IMR-90 (cell line): ENCODE measurements around the gene SLC25A22. TPM values are rescaled to one million over a fixed set of nuclear protein-coding genes. Genes with fewer than 3 reads are reported as not detected.

Experiments
- ATAC-seq: fragments of 200-7000 bp; cut with Tn5 transposase; 2 replicates; pipeline ENCODE4 v1.9.1; 2020; ENCODE audit warnings: low read depth, mild to moderate bottlenecking, moderate library complexity
- BruUV-seq: library from RNA; stranded (reverse); fragments of 400-500 nt; replicated peaks from 2 replicates; lab custom pipeline; 2021; lab: Mats Ljungman, UMichigan
- CTCF ChIA-PET: fragments of 300-600 bp; formaldehyde crosslinking; extraction: SDS; loops from one replicate; lab custom pipeline; 2021; ENCODE audit warnings: antibody characterized with exemption; lab: Yijun Ruan, JAX
- POLR2A ChIA-PET: fragments of 300-600 bp; sonication (Branson Sonifier 250); formaldehyde crosslinking; loops from one replicate; lab custom pipeline; 2022; ENCODE audit warnings: antibody characterized with exemption; ENCODE audit not compliant: unreplicated experiment; lab: Charles Lee
- DNase-seq: peaks from one replicate; pipeline ENCODE4 v3.0.0; 2013
- H2AFZ ChIP-seq: replicated peaks from 2 replicates; pipeline ENCODE3; 2013; ENCODE audit warnings: low read length, mild to moderate bottlenecking; ENCODE audit not compliant: poor library complexity
- H2AK5ac ChIP-seq: 2 replicates; pipeline ENCODE4 v1.6.1; 2013; ENCODE audit warnings: low read depth, low read length, inconsistent platforms
- H2AK9ac ChIP-seq: replicated peaks from 2 replicates; pipeline ENCODE3; 2013; ENCODE audit warnings: mild to moderate bottlenecking, low read depth, low read length, moderate library complexity; ENCODE audit not compliant: poor library complexity
- H2BK120ac ChIP-seq: 2 replicates; pipeline ENCODE4 v1.6.1; 2013; ENCODE audit warnings: low read depth, low read length, inconsistent platforms
- H2BK15ac ChIP-seq: 3 replicates; pipeline ENCODE4 v1.6.1; 2013; ENCODE audit warnings: low read depth, low read length, inconsistent platforms
- H2BK20ac ChIP-seq: 2 replicates; pipeline ENCODE4 v1.6.1; 2013; ENCODE audit warnings: low read depth, mild to moderate bottlenecking, inconsistent platforms, low read length, moderate library complexity
- H2BK5ac ChIP-seq: 2 replicates; pipeline ENCODE4 v1.6.1; 2013; ENCODE audit warnings: mild to moderate bottlenecking, low read depth, low read length, inconsistent platforms; ENCODE audit not compliant: poor library complexity, severe bottlenecking
- H3K14ac ChIP-seq: replicated peaks from 2 replicates; pipeline ENCODE4 v1.6.1; 2013; ENCODE audit warnings: low read depth, low read length, inconsistent platforms
- H3K18ac ChIP-seq: 2 replicates; pipeline ENCODE4 v1.6.1; 2013; ENCODE audit warnings: low read depth, low read length, control low read depth
- H3K23ac ChIP-seq: 2 replicates; pipeline ENCODE4 v1.6.1; 2013; ENCODE audit warnings: low read depth, low read length, inconsistent platforms
- H3K27ac ChIP-seq: 2 replicates; pipeline ENCODE4 v1.5.1; 2013; ENCODE audit warnings: mild to moderate bottlenecking, control low read depth, low read length; ENCODE audit not compliant: insufficient read depth
- H3K27me3 ChIP-seq: 2 replicates; pipeline ENCODE4 v1.6.1; 2013; ENCODE audit warnings: low read length; ENCODE audit not compliant: control insufficient read depth, insufficient read depth
- H3K36me3 ChIP-seq: 2 replicates; pipeline ENCODE4 v1.6.1; 2013; ENCODE audit warnings: low read length, mixed read lengths; ENCODE audit not compliant: control insufficient read depth, insufficient read depth
- H3K4ac ChIP-seq: 2 replicates; pipeline ENCODE4 v1.6.1; 2013; ENCODE audit warnings: low read depth, low read length, inconsistent platforms
- H3K4me1 ChIP-seq: 2 replicates; pipeline ENCODE4 v1.6.1; 2013; ENCODE audit warnings: low read length, mixed read lengths; ENCODE audit not compliant: control insufficient read depth, insufficient read depth
- H3K4me2 ChIP-seq: 2 replicates; pipeline ENCODE4 v1.6.1; 2013; ENCODE audit warnings: low read depth, mild to moderate bottlenecking, control low read depth, low read length, moderate library complexity
- H3K4me3 ChIP-seq: 2 replicates; pipeline ENCODE4 v1.5.1; 2013; ENCODE audit warnings: low read depth, mild to moderate bottlenecking, control low read depth, low read length, moderate library complexity; ENCODE audit not compliant: insufficient read depth
- H3K56ac ChIP-seq: 2 replicates; pipeline ENCODE4 v1.6.1; 2013; ENCODE audit warnings: low read length, inconsistent platforms; ENCODE audit not compliant: insufficient read depth; ENCODE audit errors: extremely low read depth
- H3K79me1 ChIP-seq, 2 experiments: 2 replicates each; pipeline ENCODE4 v1.6.1; 2013; ENCODE audit warnings: low read length in 2 of 2, inconsistent platforms in 1 of 2, low read depth in 1 of 2
- H3K9ac ChIP-seq: 2 replicates; pipeline ENCODE4 v1.6.1; 2013; ENCODE audit warnings: low read depth, low read length, control low read depth
- H3K9me1 ChIP-seq: 2 replicates; pipeline ENCODE4 v1.6.1; 2013; ENCODE audit warnings: low read length, inconsistent platforms; ENCODE audit not compliant: insufficient read depth
- H3K9me3 ChIP-seq: 2 replicates; pipeline ENCODE4 v1.6.1; 2013; ENCODE audit warnings: low read length; ENCODE audit not compliant: control insufficient read depth, insufficient read depth
- H4K20me1 ChIP-seq: 2 replicates; pipeline ENCODE4 v1.6.1; 2013; ENCODE audit warnings: low read length, inconsistent platforms; ENCODE audit not compliant: insufficient read depth
- H4K5ac ChIP-seq: 2 replicates; pipeline ENCODE4 v1.6.1; 2013; ENCODE audit warnings: mild to moderate bottlenecking, low read depth, low read length, control low read depth
- H4K8ac ChIP-seq, 2 experiments: 2 replicates each; pipeline ENCODE4 v1.6.1; 2013; ENCODE audit warnings: low read depth in 2 of 2, low read length in 2 of 2, control low read depth in 1 of 2, inconsistent platforms in 1 of 2
- H4K91ac ChIP-seq: 2 replicates; pipeline ENCODE4 v1.6.1; 2013; ENCODE audit warnings: low read depth, low read length, inconsistent platforms; ENCODE audit not compliant: insufficient read depth
- BHLHE40 ChIP-seq: fragments of 150-350 bp; IDR thresholded peaks from 2 replicates; pipeline ENCODE4 v1.6.1; 2016; ENCODE audit warnings: mild to moderate bottlenecking, low read depth, low read length
- CEBPB ChIP-seq: IDR thresholded peaks from 2 replicates; pipeline ENCODE4 v1.6.1; 2012; ENCODE audit warnings: low read depth, low read length, improper control_type of control experiment
- CHD1 ChIP-seq: IDR thresholded peaks from 2 replicates; pipeline ENCODE4 v1.6.1; 2012; ENCODE audit warnings: low read depth, low read length, improper control_type of control experiment
- CTCF ChIP-seq: conservative IDR thresholded peaks from 2 replicates; pipeline ENCODE4 v1.5.1; 2012; ENCODE audit warnings: mild to moderate bottlenecking, low read depth, low read length, improper control_type of control experiment
- FOS ChIP-seq: fragments of 150-350 bp; IDR thresholded peaks from 2 replicates; pipeline ENCODE4 v1.6.1; 2016; ENCODE audit warnings: low read depth, low read length
- MAFK ChIP-seq: IDR thresholded peaks from 2 replicates; pipeline ENCODE4 v1.6.1; 2012; ENCODE audit warnings: low read depth, low read length, improper control_type of control experiment
- MAZ ChIP-seq: IDR thresholded peaks from 2 replicates; pipeline ENCODE4 v1.6.1; 2012; ENCODE audit warnings: low read depth, mild to moderate bottlenecking, low read length, improper control_type of control experiment, moderate library complexity, borderline replicate concordance
- MXI1 ChIP-seq: IDR thresholded peaks from 2 replicates; pipeline ENCODE4 v1.6.1; 2012; ENCODE audit warnings: low read depth, mild to moderate bottlenecking, low read length, moderate library complexity, borderline replicate concordance
- NFE2L2 ChIP-seq: fragments of 150-350 bp; IDR thresholded peaks from 2 replicates; pipeline ENCODE4 v1.6.1; 2016; ENCODE audit warnings: low read depth, mild to moderate bottlenecking, low read length
- POLR2A ChIP-seq: IDR thresholded peaks from 2 replicates; pipeline ENCODE4 v1.6.1; 2012; ENCODE audit warnings: mild to moderate bottlenecking, low read depth, low read length
- RAD21 ChIP-seq: IDR thresholded peaks from 2 replicates; pipeline ENCODE4 v1.6.1; 2012; ENCODE audit warnings: low read length, improper control_type of control experiment
- RCOR1 ChIP-seq: IDR thresholded peaks from 2 replicates; pipeline ENCODE4 v1.6.1; 2012; ENCODE audit warnings: mild to moderate bottlenecking, low read length, improper control_type of control experiment; ENCODE audit not compliant: insufficient replicate concordance
- RFX5 ChIP-seq: IDR thresholded peaks from 2 replicates; pipeline ENCODE4 v1.8.0; 2012; ENCODE audit warnings: low read depth, mild to moderate bottlenecking, low read length, moderate library complexity
- SMC3 ChIP-seq: fragments of 150-350 bp; IDR thresholded peaks from 2 replicates; pipeline ENCODE4 v1.6.1; 2016; ENCODE audit warnings: low read depth, mild to moderate bottlenecking, antibody characterized with exemption, low read length, moderate library complexity
- USF2 ChIP-seq: fragments of 150-350 bp; IDR thresholded peaks from 2 replicates; pipeline ENCODE4 v1.6.1; 2017; ENCODE audit warnings: mild to moderate bottlenecking, antibody characterized with exemption, low read length, low read depth
- WGBS, 2 experiments: methylation state at CpG; one replicate each; pipeline versions ENCODE4 v1.1.5 to v1.1.7; 2013; ENCODE audit warnings: missing lambda C conversion rate in 2 of 2; ENCODE audit not compliant: insufficient read length in 1 of 2; ENCODE audit errors: extremely low coverage in 2 of 2; 5-methylcytosine and 5-hydroxymethylcytosine counted together
- dilution Hi-C: fragments of 300-500 bp; cut with HindIII; formaldehyde crosslinking; loops from one replicate; pipeline ENCODE4 v1.14.3; 2018; ENCODE audit warnings: low sequenced_read_pairs; ENCODE audit not compliant: unreplicated experiment
- in situ Hi-C: fragments of 300-500 bp; cut with MboI; formaldehyde crosslinking; loops from 3 replicates; pipeline ENCODE4 v1.14.3; 2019; ENCODE audit warnings: low sequenced_read_pairs, inconsistent platforms, mixed read lengths
- intact Hi-C: fragments of 100-400 bp; cut with micrococcal nuclease; formaldehyde crosslinking; loops from 2 replicates; pipeline ENCODE4 v1.10.0; 2022
- polyA plus RNA-seq, 3 experiments: library from polyadenylated mRNA; depleted of rRNA; stranded (reverse); fragments of >200 nt; gene quantifications; 2 replicates each; pipeline ENCODE4 v1.2.3, GENCODE V29; 2012; ENCODE audit warnings: low replicate concordance in 1 of 3
- total RNA-seq: library from RNA; depleted of rRNA; stranded (reverse); fragments of >200 nt; gene quantifications from 2 replicates; pipeline ENCODE4 v1.2.3, GENCODE V29; 2012
- TF ChIP-seq, protein P1 (sequence below): fragments of 150-350 bp; IDR thresholded peaks from 2 replicates; pipeline ENCODE4 v1.6.1; 2016; ENCODE audit warnings: low read depth, mild to moderate bottlenecking, low read length, moderate library complexity, borderline replicate concordance

Gene SLC25A22
- total and polyA plus RNA-seq, 2 of the 4 experiments (the other 2 are of a cell fraction): 8.2 to 41.3 TPM

DNA sequence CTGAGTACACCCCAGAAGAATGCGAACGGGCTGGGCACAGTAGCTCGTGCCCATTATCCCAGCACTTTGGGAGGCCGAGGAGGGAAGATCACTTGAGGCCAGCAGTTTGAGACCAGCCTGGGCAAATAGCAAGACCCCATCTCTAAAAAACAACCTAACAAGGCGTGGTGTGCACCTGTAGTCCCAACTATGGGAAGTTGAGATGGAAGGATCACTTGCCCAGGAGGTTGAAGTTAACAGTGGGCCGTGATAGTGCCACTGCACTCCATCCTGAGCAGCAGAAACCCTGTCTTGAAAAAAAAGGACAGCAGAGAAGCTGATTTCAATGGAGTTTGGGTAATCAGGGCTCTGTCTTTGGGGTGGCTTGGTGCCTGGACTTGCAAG lies 15.0 kb upstream of the SLC25A22 start:
- no peaks in the 10 kb centered on the region for H3K9me3 ChIP-seq
- no peak overlapping the region for H3K14ac ChIP-seq
- in situ Hi-C loops: no loop called here
- H3K27ac ChIP-seq: no peak overlapping the region
- 86% methylated on average over 1 of the region's 6 CpGs; no CpG with 5 or more reads in 1 of the 2 experiments for WGBS, 2 experiments
- peaks cover 30% of the 10 kb centered on the region for H3K36me3 ChIP-seq
- H3K23ac ChIP-seq: no peak overlapping the region
- dilution Hi-C loops: no loop called here
- ChIA-PET CTCF (no interaction called here), POLR2A (no interaction called here)
- no TSS peak for BruUV-seq
- H3K9ac ChIP-seq: no peak overlapping the region
- no peak overlapping the region for H3K4me2 ChIP-seq
- no peaks in the 10 kb centered on the region for H3K9me1 ChIP-seq
- H2BK20ac ChIP-seq: no peak overlapping the region
- intact Hi-C loops: no loop called here
- no peak overlapping the region for H2AFZ ChIP-seq
- H3K27me3 ChIP-seq: no peaks in the 10 kb centered on the region
- no peak overlapping the region for H4K91ac ChIP-seq
- H3K4ac ChIP-seq: no peak overlapping the region
- H4K20me1 ChIP-seq: peaks cover 38% of the 10 kb centered on the region
- no peak overlapping the region for H2AK5ac ChIP-seq
- no peak overlapping the region for H2AK9ac ChIP-seq
- H3K18ac ChIP-seq: no peak overlapping the region
- H2BK15ac ChIP-seq: no peak overlapping the region
- H3K4me1 ChIP-seq: peaks cover 6% of the 10 kb centered on the region
- H3K4me3 ChIP-seq: no peak overlapping the region
- no peak for ATAC-seq
- DNase-seq: no peak
- TF ChIP-seq BHLHE40: no peak
- TF ChIP-seq MAFK: no peak
- no peak for TF ChIP-seq POLR2A
- no peak for TF ChIP-seq SMC3
- no peak for TF ChIP-seq USF2
- TF ChIP-seq FOS: no peak
- no peak for TF ChIP-seq CTCF
- no peak for TF ChIP-seq MAZ
- no peak for TF ChIP-seq NFE2L2
- no peak for TF ChIP-seq RAD21
- no peak for TF ChIP-seq RFX5
- TF ChIP-seq CHD1: no peak
- TF ChIP-seq, protein P1, sequence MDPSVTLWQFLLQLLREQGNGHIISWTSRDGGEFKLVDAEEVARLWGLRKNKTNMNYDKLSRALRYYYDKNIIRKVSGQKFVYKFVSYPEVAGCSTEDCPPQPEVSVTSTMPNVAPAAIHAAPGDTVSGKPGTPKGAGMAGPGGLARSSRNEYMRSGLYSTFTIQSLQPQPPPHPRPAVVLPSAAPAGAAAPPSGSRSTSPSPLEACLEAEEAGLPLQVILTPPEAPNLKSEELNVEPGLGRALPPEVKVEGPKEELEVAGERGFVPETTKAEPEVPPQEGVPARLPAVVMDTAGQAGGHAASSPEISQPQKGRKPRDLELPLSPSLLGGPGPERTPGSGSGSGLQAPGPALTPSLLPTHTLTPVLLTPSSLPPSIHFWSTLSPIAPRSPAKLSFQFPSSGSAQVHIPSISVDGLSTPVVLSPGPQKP: no peak
- no peak for TF ChIP-seq RCOR1
- TF ChIP-seq CEBPB: no peak
- TF ChIP-seq MXI1: no peak
- no peak overlapping the region for H4K8ac ChIP-seq
- peaks cover 27 to 47% of the 10 kb centered on the region in 2 experiments for H3K79me1 ChIP-seq
- no peak overlapping the region for H4K5ac ChIP-seq
- no peak overlapping the region for H2BK120ac ChIP-seq
- H2BK5ac ChIP-seq: no peak overlapping the region
- no peak overlapping the region for H3K56ac ChIP-seq
